HEK293 (cell line): ENCODE measurements around the gene B4GALNT4.
"Not testable (repeated sequence)": the region's sequence is repeated elsewhere in the genome, so short reads cannot be mapped to it uniquely, and the experiment has no call there.

Experiments
- CTCF ChIA-PET: fragments of 350-600 bp; formaldehyde crosslinking; extraction: SDS; loops from one replicate; lab custom pipeline; 2021; ENCODE audit warnings: antibody characterized with exemption; lab: Yijun Ruan, JAX
- POLR2A ChIA-PET: fragments of 300-600 bp; formaldehyde crosslinking; extraction: SDS; loops from one replicate; lab custom pipeline; 2020; ENCODE audit warnings: antibody characterized with exemption, inconsistent platforms; lab: Yijun Ruan, JAX
- H3K27ac ChIP-seq: fragments of 200-500 bp; sonication (Bioruptor generic); 2 replicates; pipeline ENCODE4 v1.5.1; 2014; ENCODE audit warnings: low read depth, low read length, control low read depth, inconsistent platforms; ENCODE audit errors: extremely low read depth
- H3K36me3 ChIP-seq, 2 experiments: fragments of 200-500 bp in 1 of 2; sonication (Bioruptor generic) in 1 of 2; 1 replicate in 1 of 2; 2 replicates in 1 of 2; pipeline ENCODE4 v1.5.1; 2014 to 2017; ENCODE audit warnings: inconsistent platforms in 2 of 2, low read length in 2 of 2; ENCODE audit not compliant: control insufficient read depth in 2 of 2, insufficient read depth in 1 of 2
- H3K4me1 ChIP-seq: fragments of 200-500 bp; sonication (Bioruptor generic); 2 replicates; pipeline ENCODE4 v1.5.1; 2014; ENCODE audit warnings: mild to moderate bottlenecking, low read length, inconsistent platforms; ENCODE audit not compliant: control insufficient read depth, insufficient read depth
- H3K4me3 ChIP-seq: 2 replicates; pipeline ENCODE4 v1.5.1; 2011; ENCODE audit warnings: low read depth, mild to moderate bottlenecking, control low read depth, low read length, moderate library complexity
- H3K9me3 ChIP-seq: fragments of 200-500 bp; sonication (Bioruptor generic); 2 replicates; pipeline ENCODE4 v1.5.1; 2014; ENCODE audit warnings: low read depth, low read length, inconsistent platforms; ENCODE audit not compliant: control insufficient read depth, insufficient read depth
- ATF2 ChIP-seq: fragments of 450-650 bp; formaldehyde crosslinking; IDR thresholded peaks from 2 replicates; pipeline ENCODE4 v1.5.1; 2016; ENCODE audit warnings: missing biosample characterization, missing genetic modification characterization, low read depth
- EGR2 ChIP-seq: fragments of 450-650 bp; formaldehyde crosslinking; IDR thresholded peaks from 2 replicates; pipeline ENCODE4 v1.5.1; 2016; ENCODE audit warnings: low read depth, missing biosample characterization, missing genetic modification characterization
- GLIS2 ChIP-seq: fragments of 450-650 bp; formaldehyde crosslinking; IDR thresholded peaks from 2 replicates; pipeline ENCODE4 v1.5.1; 2016; ENCODE audit warnings: missing biosample characterization, missing genetic modification characterization
- PATZ1 ChIP-seq: fragments of 450-650 bp; formaldehyde crosslinking; IDR thresholded peaks from 2 replicates; pipeline ENCODE4 v1.5.1; 2016; ENCODE audit warnings: missing biosample characterization, missing genetic modification characterization
- PBX3 ChIP-seq: sonication (generic); formaldehyde crosslinking; IDR thresholded peaks from 2 replicates; pipeline ENCODE4 v1.8.1; 2022; ENCODE audit warnings: mild to moderate bottlenecking, moderate library complexity, missing genetic modification reagents
- SALL2 ChIP-seq: fragments of 450-650 bp; formaldehyde crosslinking; IDR thresholded peaks from 2 replicates; pipeline ENCODE4 v1.5.0; 2017; ENCODE audit warnings: missing biosample characterization, mild to moderate bottlenecking, missing genetic modification characterization, borderline replicate concordance
- TCF7L2 ChIP-seq: IDR thresholded peaks from 2 replicates; pipeline ENCODE4 v1.6.1; 2011; ENCODE audit warnings: low read depth, mild to moderate bottlenecking, inconsistent platforms, low read length, moderate library complexity, borderline replicate concordance
- ZBTB17 ChIP-seq: fragments of 450-650 bp; formaldehyde crosslinking; IDR thresholded peaks from 2 replicates; pipeline ENCODE4 v1.5.1; 2016; ENCODE audit warnings: missing biosample characterization, missing genetic modification characterization
- ZFP37 ChIP-seq: fragments of 450-650 bp; formaldehyde crosslinking; IDR thresholded peaks from 2 replicates; pipeline ENCODE4 v1.5.1; 2016; ENCODE audit warnings: missing biosample characterization, missing genetic modification characterization
- ZFP69B ChIP-seq: fragments of 450-650 bp; formaldehyde crosslinking; IDR thresholded peaks from 2 replicates; pipeline ENCODE4 v1.5.1; 2016; ENCODE audit warnings: missing biosample characterization, missing genetic modification characterization
- ZIC2 ChIP-seq: fragments of 450-650 bp; formaldehyde crosslinking; IDR thresholded peaks from 2 replicates; pipeline ENCODE4 v1.5.1; 2016; ENCODE audit warnings: missing biosample characterization, missing genetic modification characterization
- ZNF146 ChIP-seq: fragments of 450-650 bp; formaldehyde crosslinking; IDR thresholded peaks from 2 replicates; pipeline ENCODE4 v1.5.1; 2016; ENCODE audit warnings: missing biosample characterization, missing genetic modification characterization
- ZNF398 ChIP-seq: fragments of 450-650 bp; formaldehyde crosslinking; IDR thresholded peaks from 2 replicates; pipeline ENCODE4 v1.5.1; 2017; ENCODE audit warnings: missing biosample characterization, missing genetic modification characterization
- ZNF518A ChIP-seq: fragments of 450-650 bp; formaldehyde crosslinking; conservative IDR thresholded peaks from 2 replicates; pipeline ENCODE4 v1.5.1; 2016; ENCODE audit warnings: low read depth, missing biosample characterization, missing genetic modification characterization
- ZNF677 ChIP-seq: fragments of 450-650 bp; IDR thresholded peaks from 2 replicates; pipeline ENCODE4 v1.5.0; 2018; ENCODE audit warnings: missing biosample characterization, mild to moderate bottlenecking, missing genetic modification characterization, moderate library complexity

Gene B4GALNT4

GRCh38 chr11:369336-370018 lies at the start of gene B4GALNT4:
Gene B4GALNT4 (plus strand): TSS chr11:369499. CDS start chr11:369804, 305 bp downstream.
- H3K9me3 ChIP-seq = no peaks in the 10 kb centered on the region
- H3K4me1 ChIP-seq = no peaks in the 10 kb centered on the region
- H3K27ac ChIP-seq = no peak within 1 kb of the TSS
- H3K4me3 ChIP-seq = peak within 1 kb of the TSS; percentile 27
- CTCF ChIA-PET = interaction anchor here (0.6 kb wide), 1 partner anchor 79 kb away, joined by 3 read pairs; no protein-coding TSS in a partner anchor
- peaks cover 0 to 31% of the 10 kb centered on the region in 2 experiments; a peak in 1 of 3 replicates for H3K36me3 ChIP-seq
- TF ChIP-seq PBX3 (CRISPR knock-in tag) = 0 out of 2 replicates have a peak, but pooled peaks have one; percentile 24
- no peak for TF ChIP-seq ZNF677 (tag by site-specific recombination)
- TF ChIP-seq, all 188 proteins: peak for 1
- POLR2A ChIA-PET = no interaction called here

- H3K36me3 ChIP-seq, H3K27ac ChIP-seq, POLR2A ChIA-PET, H3K4me3 ChIP-seq, H3K9me3 ChIP-seq, H3K4me1 ChIP-seq: not testable (repeated sequence)
- CTCF ChIA-PET = interaction anchor here (1.4 kb wide), 1 partner anchor 10 kb away, joined by 5 read pairs; no protein-coding TSS in a partner anchor
These were observed 49.4 kb upstream of the B4GALNT4 start for GRCh38 chr11:319888-320273.

GRCh38 chr11:324156-324555 lies 45.1 kb upstream of the B4GALNT4 start:
- POLR2A ChIA-PET = interaction anchor here (1.6 kb wide), 1 partner anchor 32 kb away, joined by 5 read pairs; no protein-coding TSS in a partner anchor
- CTCF ChIA-PET = interaction anchor here (0.6 kb wide), 1 partner anchor 72 kb away, joined by 4 read pairs; no protein-coding TSS in a partner anchor
- Histone ChIP-seq H3K27ac (no peak overlapping the region), H3K9me3 (no peaks in the 10 kb centered on the region), H3K4me3 (no peak overlapping the region), H3K36me3 (no peaks in the 10 kb centered on the region), H3K4me1 (no peaks in the 10 kb centered on the region)
- TF ChIP-seq ZIC2 (no peak), ZNF518A (tag by site-specific recombination) (no peak), TCF7L2 (no peak), ATF2 (tag by site-specific recombination) (no peak), ZNF398 (tag by site-specific recombination) (no peak), PATZ1 (no peak), ZFP37 (tag by site-specific recombination) (no peak), EGR2 (no peak), GLIS2 (tag by site-specific recombination) (no peak), ZBTB17 (no peak), SALL2 (tag by site-specific recombination) (no peak), ZFP69B (tag by site-specific recombination) (no peak), ZNF146 (tag by site-specific recombination) (no peak)
